Heart left ventricle (tissue), 16 donors: ENCODE data around the gene SLC26A9. TPM values are rescaled to one million over a fixed set of nuclear protein-coding genes. Genes with fewer than 3 reads are reported as not detected.
A peak's percentile ranks its signal among the peaks of the same experiment; 100 is the strongest.

ENCODE experiments used
- ATAC-seq, 4 donors: fragments of 200-7000 bp; cut with Tn5 transposase; one replicate each; pipeline ENCODE4 v1.9.1; 2020 to 2022; ENCODE audit warnings: moderate library complexity in 4 of 4, mild to moderate bottlenecking in 3 of 4, moderate number of reproducible peaks in 1 of 4
- DNase-seq, 5 donors: peaks; one replicate each; pipeline ENCODE4 v3.0.0-alpha.2; 2020
- H3K27ac ChIP-seq, 12 donors: fragments of 200-600 bp; sonication (generic) in 4 of 12; one replicate each; pipeline versions ENCODE4 v1.5.0 to v1.8.0; 2016 to 2022; ENCODE audit warnings: mild to moderate bottlenecking in 2 of 12
- H3K27me3 ChIP-seq, 9 donors: fragments of 200-600 bp; sonication (generic) in 2 of 9; one replicate each; pipeline versions ENCODE4 v1.5.1 to v1.8.0; 2016 to 2022; ENCODE audit warnings: mild to moderate bottlenecking in 3 of 9
- H3K36me3 ChIP-seq, 9 donors: fragments of 200-600 bp; sonication (generic) in 2 of 9; one replicate each; pipeline versions ENCODE4 v1.5.0 to v1.8.0; 2018 to 2022; ENCODE audit warnings: mild to moderate bottlenecking in 2 of 9
- H3K4me1 ChIP-seq, 12 donors: fragments of 200-600 bp; sonication (generic) in 4 of 12; one replicate each; pipeline versions ENCODE4 v1.5.0 to v1.8.0; 2016 to 2022; ENCODE audit warnings: mild to moderate bottlenecking in 3 of 12
- H3K4me3 ChIP-seq, 12 donors: fragments of 200-600 bp; sonication (generic) in 4 of 12; one replicate each; pipeline versions ENCODE4 v1.5.0 to v1.8.0; 2017 to 2022; ENCODE audit warnings: mild to moderate bottlenecking in 9 of 12, moderate library complexity in 4 of 12
- H3K9me3 ChIP-seq, 12 donors: fragments of 200-600 bp; sonication (generic) in 4 of 12; one replicate each; pipeline versions ENCODE4 v1.5.0 to v1.8.0; 2016 to 2022; ENCODE audit warnings: mild to moderate bottlenecking in 1 of 12
- POLR2A ChIP-seq, 2 donors: fragments of 450-650 bp; IDR thresholded peaks; one replicate each; pipeline ENCODE4 v1.6.1; 2017; ENCODE audit warnings: antibody characterized with exemption in 2 of 2, mild to moderate bottlenecking in 2 of 2, moderate library complexity in 2 of 2
- WGBS, 4 donors: extraction: QIAGEN DNeasy Blood & Tissue Kit in 2 of 4; methylation state at CpG; one replicate each; pipeline versions ENCODE4 v1.1.5 to v1.1.7; 2013 to 2018; 5-methylcytosine and 5-hydroxymethylcytosine counted together
- intact Hi-C, 10 donors: fragments of 100-400 bp; cut with DNase I; formaldehyde crosslinking; loops; one replicate each; pipeline versions ENCODE4 v1.11.1 to v1.14.2; 2022
- polyA plus RNA-seq, 2 donors: library from polyadenylated mRNA; stranded (reverse); fragments of 200-250 nt; gene quantifications; one replicate each; pipeline ENCODE4 v1.2.3, GENCODE V29; 2013
- total RNA-seq, 9 donors: library from RNA; depleted of rRNA in 2 of 9; stranded (reverse); fragments of >200 nt in 2 of 9; fragmentation: NEBNext Ultra II Directional in 3 of 9; extraction: Animal tissue kit (Norgen Biotek cat#: 25700) in 3 of 9; gene quantifications; one replicate each; pipeline versions ENCODE4 v1.1.0 to v1.2.4, GENCODE V29; 2016 to 2023
- TF ChIP-seq, protein P1 (sequence below), 12 donors: fragments of 200-600 bp; sonication (generic) in 4 of 12; IDR thresholded peaks; one replicate each; pipeline versions ENCODE4 v1.5.0 to v1.8.0; 2018 to 2022; ENCODE audit warnings: antibody characterized with exemption in 12 of 12, mild to moderate bottlenecking in 5 of 12
- donor health status: ischemic (EF 13 %, LVEDD 7.1; RV severe dilation, severe dysfunction).
- donor health status: healthy with polysubstance abuse.
- donor health status: DM: no; HTN: yes; CAD: no.
- donor health status: DM: no; HTN: no; CAD: no.
- donor health status: ischemic (EF 25% LVEDD 6.9; RV normal size, moderate dysfunction).
- donor health status: ischemic (EF 25% LVEDD 5.7; RV mildly dilated, moderate dysfunction).
- donor health status: healthy.
- donor health status: DM: yes; HTN: yes; CAD: no.
- donor health status: ischemic (EF 35%, LVEDD 5.7; RV mildly dilated, moderate dysfunction).
- donor health status: nonischemic (EF 11% LVEDD 7.7; RV severe dilation, severe dysfunction).
- donor health status: DM: yes; HTN: yes; CAD: no.
- donor health status: PGD.
- donor health status: ischemic (EF 29% LVEDD 5.4; RV normal size, mild dysfunction).
- donor health status: nonischemic (EF 23%, LVEDD 6.1; RV moderate dilation, normal function).

SLC26A9 gene
- total and polyA plus RNA-seq, 11 donors = 4.1 to 39.6 (median 11.0) TPM

DNA sequence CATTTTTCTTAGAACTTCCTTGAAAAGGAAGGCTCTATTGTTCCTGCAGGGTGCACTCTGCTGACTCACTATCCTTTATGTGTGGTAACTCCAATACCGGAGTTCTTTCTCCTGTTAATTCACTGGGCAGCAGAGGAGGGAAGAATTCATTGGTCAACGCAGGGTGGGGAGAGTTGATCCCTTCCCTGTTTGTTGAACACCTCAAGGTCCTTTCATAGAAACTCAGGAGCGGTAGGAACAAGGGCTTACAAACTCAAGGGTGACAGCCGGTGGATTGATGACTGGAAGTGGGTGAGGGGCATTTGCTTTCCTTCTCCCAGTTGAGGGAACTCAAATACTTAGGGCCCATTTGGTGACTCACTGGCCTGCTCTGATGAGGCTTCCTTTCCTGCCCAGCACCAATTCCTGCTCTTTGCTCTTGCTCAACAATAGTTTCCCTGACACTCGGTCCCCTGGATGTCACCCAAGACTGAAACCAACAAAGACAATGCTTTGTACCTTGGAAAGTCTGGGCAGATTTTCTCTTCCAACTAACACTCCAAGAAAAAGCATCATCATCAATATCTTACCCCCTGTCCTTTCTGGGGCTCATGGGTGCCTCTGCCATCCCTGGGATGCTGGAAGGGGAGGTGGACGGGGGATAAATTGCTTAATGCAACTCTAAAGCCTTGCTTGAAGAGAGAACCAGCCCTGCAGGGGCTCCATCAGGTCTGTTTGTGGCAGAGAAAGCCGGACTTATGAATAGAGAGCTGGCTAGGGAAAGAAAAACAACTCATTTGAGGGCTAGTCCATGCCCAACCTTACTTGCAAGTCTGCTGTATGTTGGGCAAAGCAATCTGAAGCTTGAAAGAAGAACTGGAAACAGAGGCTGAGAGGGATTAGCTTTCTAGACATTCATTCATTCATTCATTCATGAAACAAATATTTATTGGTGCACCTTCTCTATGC, 9.3 kb downstream of the SLC26A9 start:
- Histone ChIP-seq H3K27ac (peak overlapping the region in 1 of 12 donors; percentile 76), H3K4me1 (peaks cover 0 to 26% (median 0%) of the 10 kb centered on the region in 12 donors), H3K9me3 (no peaks in the 10 kb centered on the region), H3K27me3 (no peaks in the 10 kb centered on the region), H3K36me3 (no peaks in the 10 kb centered on the region), H3K4me3 (no peak overlapping the region)
- WGBS, 4 donors = 66 to 73% (median 71%) methylated on average over 7 of the region's 7 CpGs
- intact Hi-C loops = no loop called here
- ATAC-seq (peak in 3 of 4 donors; percentile 16 to 44 (median 43)), DNase-seq (no peak)
- TF ChIP-seq POLR2A (IDR thresholded peaks at IDR 0.05) = no peak
- TF ChIP-seq, protein P1, sequence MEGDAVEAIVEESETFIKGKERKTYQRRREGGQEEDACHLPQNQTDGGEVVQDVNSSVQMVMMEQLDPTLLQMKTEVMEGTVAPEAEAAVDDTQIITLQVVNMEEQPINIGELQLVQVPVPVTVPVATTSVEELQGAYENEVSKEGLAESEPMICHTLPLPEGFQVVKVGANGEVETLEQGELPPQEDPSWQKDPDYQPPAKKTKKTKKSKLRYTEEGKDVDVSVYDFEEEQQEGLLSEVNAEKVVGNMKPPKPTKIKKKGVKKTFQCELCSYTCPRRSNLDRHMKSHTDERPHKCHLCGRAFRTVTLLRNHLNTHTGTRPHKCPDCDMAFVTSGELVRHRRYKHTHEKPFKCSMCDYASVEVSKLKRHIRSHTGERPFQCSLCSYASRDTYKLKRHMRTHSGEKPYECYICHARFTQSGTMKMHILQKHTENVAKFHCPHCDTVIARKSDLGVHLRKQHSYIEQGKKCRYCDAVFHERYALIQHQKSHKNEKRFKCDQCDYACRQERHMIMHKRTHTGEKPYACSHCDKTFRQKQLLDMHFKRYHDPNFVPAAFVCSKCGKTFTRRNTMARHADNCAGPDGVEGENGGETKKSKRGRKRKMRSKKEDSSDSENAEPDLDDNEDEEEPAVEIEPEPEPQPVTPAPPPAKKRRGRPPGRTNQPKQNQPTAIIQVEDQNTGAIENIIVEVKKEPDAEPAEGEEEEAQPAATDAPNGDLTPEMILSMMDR (IDR thresholded peaks at IDR 0.05) = no peak

DNA sequence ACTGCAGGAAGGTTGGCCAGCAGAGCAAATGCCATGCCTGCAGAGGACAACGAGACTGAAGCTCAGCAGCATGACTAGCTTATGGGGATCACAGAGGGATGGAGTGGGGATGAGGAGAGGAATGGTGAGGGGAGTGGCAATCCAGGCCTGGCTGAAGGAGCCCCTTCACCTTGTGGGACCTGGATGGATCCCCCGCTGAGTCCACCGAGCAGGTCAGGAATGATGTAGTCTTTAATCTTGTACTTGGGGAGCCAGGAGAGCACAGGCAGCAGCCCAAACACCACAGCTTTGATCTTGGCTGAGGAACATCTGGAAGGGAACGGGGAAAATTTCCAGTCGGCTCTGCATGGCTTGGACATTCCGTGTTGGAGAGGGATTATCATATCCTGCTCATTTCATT, 10.5 kb downstream of the SLC26A9 start:
- 80 to 91% (median 87%) methylated on average over 6 of the region's 6 CpGs for WGBS, 4 donors
- intact Hi-C loops = no loop called here
- Histone ChIP-seq H3K4me1 (peaks cover 0 to 26% (median 0%) of the 10 kb centered on the region in 12 donors), H3K27me3 (no peaks in the 10 kb centered on the region), H3K27ac (peak overlapping the region in 1 of 12 donors; percentile 76), H3K9me3 (no peaks in the 10 kb centered on the region), H3K4me3 (no peak overlapping the region), H3K36me3 (no peaks in the 10 kb centered on the region)
- DNase-seq (no peak), ATAC-seq (no peak)
- TF ChIP-seq, protein P1 (IDR thresholded peaks at IDR 0.05) = no peak
- TF ChIP-seq POLR2A (IDR thresholded peaks at IDR 0.05) = no peak

DNA sequence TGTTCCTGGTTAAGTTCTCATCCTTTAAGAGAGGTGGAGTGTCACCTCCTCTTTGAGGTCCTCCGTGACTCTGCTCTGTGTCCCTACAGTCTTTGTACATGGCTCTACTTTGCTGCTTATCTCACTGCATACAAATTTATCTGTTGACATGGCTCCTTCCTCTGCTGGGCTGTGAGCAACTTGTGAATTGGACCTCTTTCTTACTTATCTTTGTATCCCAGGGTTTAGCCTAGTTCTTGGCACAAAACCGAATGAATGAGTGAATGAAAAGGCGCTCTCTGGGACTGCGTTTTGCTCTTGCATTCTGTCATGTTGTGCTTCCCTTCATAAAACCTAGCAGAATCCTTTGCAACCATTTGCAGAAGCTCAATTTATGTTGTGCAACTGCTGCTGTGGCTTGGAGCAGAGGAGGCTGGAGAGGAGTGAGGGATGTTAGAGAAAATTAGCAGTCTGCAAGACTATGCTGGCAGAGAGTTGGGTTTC, 12.4 kb downstream of the SLC26A9 start:
- peaks cover 0 to 26% (median 0%) of the 10 kb centered on the region in 12 donors for H3K4me1 ChIP-seq
- TF ChIP-seq, protein P1 (IDR thresholded peaks at IDR 0.05) = no peak
- no peak for TF ChIP-seq POLR2A (IDR thresholded peaks at IDR 0.05)
- ATAC-seq (no peak), DNase-seq (no peak)
- H3K4me3 ChIP-seq = no peak overlapping the region
- no peaks in the 10 kb centered on the region for H3K27me3 ChIP-seq
- no peaks in the 10 kb centered on the region for H3K36me3 ChIP-seq
- 34 to 47% (median 41%) methylated on average over 4 of the region's 4 CpGs for WGBS, 4 donors
- no peaks in the 10 kb centered on the region for H3K9me3 ChIP-seq
- intact Hi-C loops = no loop called here
- no peak overlapping the region for H3K27ac ChIP-seq

DNA sequence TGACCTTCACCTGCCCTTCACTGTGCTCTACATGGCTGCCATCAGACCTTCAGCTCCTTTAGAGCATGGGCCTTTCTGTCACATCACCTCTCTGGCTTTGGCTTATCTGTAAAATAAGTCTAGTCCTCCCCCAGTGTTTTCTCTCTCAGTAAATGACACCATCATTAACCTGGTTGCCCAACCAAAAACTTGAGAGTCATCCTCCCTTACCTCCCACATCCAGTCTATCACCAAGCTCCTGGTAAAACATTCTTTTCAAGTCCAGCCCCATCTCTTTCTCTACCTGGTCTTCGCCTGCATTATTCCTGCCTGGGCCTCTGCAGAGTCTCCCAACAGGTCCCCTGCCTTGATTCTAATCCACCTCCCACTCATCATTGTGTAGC, 13.1 kb downstream of the SLC26A9 start:
- ATAC-seq = no peak
- H3K36me3 ChIP-seq = no peaks in the 10 kb centered on the region
- TF ChIP-seq, protein P1 (IDR thresholded peaks at IDR 0.05) = no peak
- TF ChIP-seq POLR2A (IDR thresholded peaks at IDR 0.05) = no peak
- intact Hi-C loops = no loop called here
- WGBS, 4 donors = 93 to 100% (median 97%) methylated on average over 1 of the region's 1 CpG
- H3K27me3 ChIP-seq = no peaks in the 10 kb centered on the region
- no peak overlapping the region for H3K4me3 ChIP-seq
- no peak for DNase-seq
- H3K27ac ChIP-seq = no peak overlapping the region
- peaks cover 0 to 26% (median 0%) of the 10 kb centered on the region in 12 donors for H3K4me1 ChIP-seq
- no peaks in the 10 kb centered on the region for H3K9me3 ChIP-seq
